Thyroid gland (tissue), 4 donors: Measurements from ENCODE around the gene SMIM8.

Experiments used
- POLR2A ChIP-seq, 2 donors: fragments of 450-650 bp; IDR thresholded peaks; one replicate each; pipeline ENCODE4 v1.6.1; 2017; ENCODE audit warnings: antibody characterized with exemption in 2 of 2, mild to moderate bottlenecking in 2 of 2, moderate library complexity in 1 of 2
- TF ChIP-seq, protein P1 (sequence below), 6 experiments: fragments of 200-600 bp in 3 of 6; fragments of 450-650 bp in 3 of 6; sonication (generic) in 3 of 6; IDR thresholded peaks; one replicate each; pipeline ENCODE4 v1.5.1; 2016 to 2019; ENCODE audit warnings: antibody characterized with exemption in 6 of 6, mild to moderate bottlenecking in 2 of 6, inconsistent platforms in 1 of 6, moderate library complexity in 1 of 6

- TF ChIP-seq, protein P1, sequence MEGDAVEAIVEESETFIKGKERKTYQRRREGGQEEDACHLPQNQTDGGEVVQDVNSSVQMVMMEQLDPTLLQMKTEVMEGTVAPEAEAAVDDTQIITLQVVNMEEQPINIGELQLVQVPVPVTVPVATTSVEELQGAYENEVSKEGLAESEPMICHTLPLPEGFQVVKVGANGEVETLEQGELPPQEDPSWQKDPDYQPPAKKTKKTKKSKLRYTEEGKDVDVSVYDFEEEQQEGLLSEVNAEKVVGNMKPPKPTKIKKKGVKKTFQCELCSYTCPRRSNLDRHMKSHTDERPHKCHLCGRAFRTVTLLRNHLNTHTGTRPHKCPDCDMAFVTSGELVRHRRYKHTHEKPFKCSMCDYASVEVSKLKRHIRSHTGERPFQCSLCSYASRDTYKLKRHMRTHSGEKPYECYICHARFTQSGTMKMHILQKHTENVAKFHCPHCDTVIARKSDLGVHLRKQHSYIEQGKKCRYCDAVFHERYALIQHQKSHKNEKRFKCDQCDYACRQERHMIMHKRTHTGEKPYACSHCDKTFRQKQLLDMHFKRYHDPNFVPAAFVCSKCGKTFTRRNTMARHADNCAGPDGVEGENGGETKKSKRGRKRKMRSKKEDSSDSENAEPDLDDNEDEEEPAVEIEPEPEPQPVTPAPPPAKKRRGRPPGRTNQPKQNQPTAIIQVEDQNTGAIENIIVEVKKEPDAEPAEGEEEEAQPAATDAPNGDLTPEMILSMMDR (IDR thresholded peaks at IDR 0.05), result no peak
- no peak for TF ChIP-seq POLR2A (IDR thresholded peaks at IDR 0.05)
Observed at GRCh38 chr6:87340230-87340629, 17.8 kb downstream of the SMIM8 start.
